Ovary (tissue), 9 donors: ENCODE measurements around the gene ZBTB34. TPM values are rescaled to one million over a fixed set of nuclear protein-coding genes. Genes with fewer than 3 reads are reported as not detected.

Experiments used
- DNase-seq, 5 donors: peaks; one replicate each; pipeline ENCODE4 v3.0.0-alpha.2; 2019 to 2020
- H3K27ac ChIP-seq, 2 donors: fragments of 200-600 bp; one replicate each; pipeline versions ENCODE4 v1.5.1 to v1.8.0; 2019 to 2022
- H3K27me3 ChIP-seq: fragments of 200-600 bp; one replicate; pipeline ENCODE4 v1.8.0; 2022
- H3K36me3 ChIP-seq: fragments of 200-600 bp; sonication (generic); one replicate; pipeline ENCODE4 v1.5.1; 2019
- H3K4me1 ChIP-seq: one replicate; pipeline ENCODE4 v1.8.1; 2013; ENCODE audit warnings: mild to moderate bottlenecking, moderate library complexity; ENCODE audit not compliant: insufficient read depth
- H3K4me3 ChIP-seq: fragments of 200-600 bp; sonication (generic); one replicate; pipeline ENCODE4 v1.5.1; 2017
- H3K9me3 ChIP-seq, 2 donors: fragments of 200-600 bp in 1 of 2; sonication (generic) in 1 of 2; one replicate each; pipeline versions ENCODE4 v1.5.1 to v1.8.1; 2013 to 2019; ENCODE audit warnings: mild to moderate bottlenecking in 1 of 2, moderate library complexity in 1 of 2
- CTCF ChIP-seq, 3 donors: fragments of 450-650 bp in 2 of 3; fragments of 200-600 bp in 1 of 3; IDR thresholded peaks; one replicate each; pipeline versions ENCODE4 v1.5.1 to v1.8.0; 2016 to 2022; ENCODE audit warnings: antibody characterized with exemption in 3 of 3, mild to moderate bottlenecking in 1 of 3
- EP300 ChIP-seq: sonication (generic); formaldehyde crosslinking; IDR thresholded peaks from one replicate; pipeline ENCODE4 v1.6.1; 2017; ENCODE audit warnings: antibody characterized with exemption
- POLR2A ChIP-seq: fragments of 450-650 bp; IDR thresholded peaks from one replicate; pipeline ENCODE4 v1.6.1; 2017; ENCODE audit warnings: antibody characterized with exemption, mild to moderate bottlenecking, moderate library complexity
- WGBS, 3 donors: extraction: QIAGEN DNeasy Blood & Tissue Kit in 1 of 3; methylation state at CpG; one replicate each; pipeline versions ENCODE4 v1.1.5 to v1.1.7; 2013 to 2017; 5-methylcytosine and 5-hydroxymethylcytosine counted together
- intact Hi-C, 4 donors: fragments of 100-400 bp; cut with DNase I; formaldehyde crosslinking; loops; one replicate each; pipeline versions ENCODE4 v1.11.0 to v1.15.1; 2022 to 2023
- polyA plus RNA-seq, 2 donors: library from polyadenylated mRNA; stranded (reverse); fragments of 200-250 nt in 1 of 2; fragments of 350-450 nt in 1 of 2; fragmentation: Illumina TruSeq in 1 of 2; extraction: RNeasy Lipid Tissue Mini Kit (QIAGEN cat#74804) in 1 of 2; gene quantifications; one replicate each; pipeline ENCODE4 v1.2.3, GENCODE V29; 2013 to 2014
- total RNA-seq, 7 donors: library from RNA; depleted of rRNA in 2 of 7; stranded (reverse); fragments of >200 nt in 2 of 7; fragmentation: NEBNext Ultra II Directional in 3 of 7; extraction: Animal tissue kit (Norgen Biotek cat#: 25700) in 3 of 7; gene quantifications; one replicate each; pipeline versions ENCODE4 v1.1.0 to v1.2.4, GENCODE V29; 2016 to 2023
- donor health status: DM: no; HTN: no; CAD: no; lungs with moderate emphysema.
- donor health status: DM: no; HTN: no; CAD: no.
- donor health status: Bipolar disorder and iron deficiency.
- donor health status: DM: yes; HTN: yes; CAD: no.
- donor health status: DM: no; HTN: no; CAD: no.
- donor health status: DM: yes; HTN: yes; CAD: no.

The ZBTB34 gene
- total and polyA plus RNA-seq, 9 donors: 3.4 to 10.0 (median 8.7) TPM

GRCh38 chr9:126915846-126916543 lies 55.6 kb downstream of the ZBTB34 start:
- Histone ChIP-seq H3K27me3 (no peaks in the 10 kb centered on the region), H3K9me3 (no peaks in the 10 kb centered on the region), H3K4me1 (peaks cover 2% of the 10 kb centered on the region), H3K4me3 (peak overlapping the region; percentile 61), H3K36me3 (no peaks in the 10 kb centered on the region), H3K27ac (no peak overlapping the region)
- 83 to 86% (median 86%) methylated on average over 15 of the region's 15 CpGs for WGBS, 3 donors
- intact Hi-C loops: no loop called here
- no peak for DNase-seq
- TF ChIP-seq CTCF (IDR thresholded peaks at IDR 0.05) (no peak), POLR2A (no peak), EP300 (no peak)

- Histone ChIP-seq H3K27ac (no peak overlapping the region), H3K4me1 (peaks cover 2% of the 10 kb centered on the region), H3K27me3 (no peaks in the 10 kb centered on the region), H3K9me3 (no peaks in the 10 kb centered on the region), H3K4me3 (no peak overlapping the region), H3K36me3 (no peaks in the 10 kb centered on the region)
- intact Hi-C loops: no loop called here
- TF ChIP-seq EP300: no peak
- 79 to 87% (median 79%) methylated on average over 2 of the region's 2 CpGs for WGBS, 3 donors
- DNase-seq: no peak
Measured at GRCh38 chr9:126916909-126917308, 56.5 kb downstream of the ZBTB34 start.

- TF ChIP-seq CTCF (IDR thresholded peaks at IDR 0.05) (no peak), POLR2A (no peak), EP300 (no peak)
- no peak overlapping the region for H3K4me3 ChIP-seq
- H3K4me1 ChIP-seq: peaks cover 2% of the 10 kb centered on the region
- no peaks in the 10 kb centered on the region for H3K27me3 ChIP-seq
- DNase-seq: no peak
- intact Hi-C loops: no loop called here
- H3K9me3 ChIP-seq: no peaks in the 10 kb centered on the region
- H3K27ac ChIP-seq: no peak overlapping the region
- no peaks in the 10 kb centered on the region for H3K36me3 ChIP-seq
- WGBS, 3 donors: 92 to 100% (median 95%) methylated on average over 1 of the region's 1 CpG
Measured at GRCh38 chr9:126919193-126919592, 58.8 kb downstream of the ZBTB34 start.

GRCh38 chr9:126925876-126926275 lies 65.4 kb downstream of the ZBTB34 start:
- H3K4me1 ChIP-seq: no peaks in the 10 kb centered on the region

More at GRCh38 chr9:126925876-126926275, 65.4 kb downstream of the ZBTB34 start:
- Histone ChIP-seq H3K9me3 (no peaks in the 10 kb centered on the region), H3K27ac (no peak overlapping the region), H3K4me3 (no peak overlapping the region), H3K36me3 (no peaks in the 10 kb centered on the region), H3K27me3 (no peaks in the 10 kb centered on the region)
- intact Hi-C loops: no loop called here
- TF ChIP-seq POLR2A: no peak
- TF ChIP-seq CTCF (IDR thresholded peaks at IDR 0.05): no peak
- no peak for TF ChIP-seq EP300
- no peak for DNase-seq
